ENCODE results near the gene RUFY1.
A peak's percentile ranks its signal among the peaks of the same experiment; 100 is the strongest.

Gene RUFY1

DNA sequence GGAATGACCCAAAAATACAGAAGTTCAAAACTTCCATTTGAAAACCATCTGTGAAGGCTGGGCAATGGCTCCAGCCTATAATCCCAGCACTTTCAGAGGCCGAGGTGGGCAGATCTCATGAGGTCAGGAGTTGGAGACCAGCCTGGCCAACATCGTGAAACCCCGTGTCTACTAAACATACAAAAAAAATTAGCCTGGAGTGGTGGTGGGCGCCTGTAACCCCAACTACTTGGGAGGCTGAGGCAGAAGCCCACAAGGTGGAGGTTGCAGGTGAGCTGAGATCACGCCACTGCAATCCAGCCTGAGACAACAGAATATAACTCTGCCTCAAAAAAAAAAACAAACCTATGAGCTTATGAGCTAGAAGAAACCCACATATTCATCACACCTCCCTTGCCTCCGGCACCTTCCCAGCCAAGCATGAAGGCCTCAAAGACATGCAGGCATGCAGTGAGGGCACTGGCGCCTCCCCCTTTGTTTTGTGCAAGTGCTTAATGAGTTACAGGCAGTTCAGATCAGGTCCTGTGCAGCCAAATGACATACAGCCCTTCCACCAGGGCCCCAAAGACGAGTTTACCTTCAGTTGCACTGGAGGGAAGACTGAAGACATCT is 63.2 kb downstream of the RUFY1 start:
- TF ChIP-seq CTCF (IDR thresholded peaks at IDR 0.05; ENCODE audit: low read depth, low read length), result no peak

GRCh38 chr5:179614745-179615144 is 64.4 kb downstream of the RUFY1 start:
- no peak for TF ChIP-seq CTCF (IDR thresholded peaks at IDR 0.05; ENCODE audit: low read depth, low read length)

More for the DNA sequence above, 63.2 kb downstream of the RUFY1 start:
- no peak overlapping the region for H3K4me3 ChIP-seq (ENCODE audit: low read depth, low read length)

GRCh38 chr5:179615203-179615602 is 64.8 kb downstream of the RUFY1 start:
- H3K4me3 ChIP-seq (ENCODE audit: low read depth, low read length), result no peak overlapping the region
- TF ChIP-seq CTCF (IDR thresholded peaks at IDR 0.05; ENCODE audit: low read depth, low read length), result no peak

More at GRCh38 chr5:179614745-179615144, 64.4 kb downstream of the RUFY1 start:
- no peak overlapping the region for H3K4me3 ChIP-seq (ENCODE audit: low read depth, low read length)

GRCh38 chr5:179616002-179616594 is 65.7 kb downstream of the RUFY1 start:
- TF ChIP-seq CTCF (IDR thresholded peaks at IDR 0.05; ENCODE audit: low read depth, low read length), result no peak
- no peak overlapping the region for H3K4me3 ChIP-seq (ENCODE audit: low read depth, low read length)

GRCh38 chr5:179617930-179618329 is 67.6 kb downstream of the RUFY1 start:
- TF ChIP-seq CTCF (IDR thresholded peaks at IDR 0.05; ENCODE audit: low read depth, low read length), result no peak
- H3K4me3 ChIP-seq (ENCODE audit: low read depth, low read length), result no peak overlapping the region

DNA sequence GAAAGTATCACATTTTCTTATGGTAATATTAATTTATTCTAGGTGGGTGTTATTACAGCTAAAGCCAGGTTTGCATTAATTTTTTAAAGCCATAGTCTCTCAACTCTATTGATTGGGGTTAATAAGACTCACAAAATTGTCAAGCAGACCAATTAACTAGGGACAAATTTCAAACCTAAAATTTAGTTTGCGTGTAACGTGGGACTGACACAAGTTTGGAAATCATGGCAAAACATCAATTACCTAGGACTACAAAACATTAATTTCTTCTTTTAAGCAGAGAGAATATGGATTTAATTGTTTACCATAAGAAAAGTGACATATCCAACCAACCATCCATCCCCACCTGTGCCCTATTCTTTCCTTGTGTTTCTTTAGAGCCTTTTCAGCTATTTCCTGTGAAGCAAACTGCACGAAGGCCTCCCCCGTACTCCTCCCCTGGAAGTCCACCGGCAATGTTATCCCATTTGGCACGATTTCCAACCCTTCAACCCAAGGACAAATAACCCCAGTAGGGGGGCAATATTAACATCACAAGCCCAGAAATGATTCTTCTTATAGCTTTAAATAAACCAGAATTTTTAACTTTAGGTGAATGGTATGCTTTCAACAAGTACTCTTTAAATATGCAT is 68.7 kb downstream of the RUFY1 start:
- no peak for TF ChIP-seq CTCF (IDR thresholded peaks at IDR 0.05; ENCODE audit: low read depth, low read length)
- peak overlapping the region; percentile 80; the same call in 1 of the 2 replicates for H3K4me3 ChIP-seq (ENCODE audit: low read depth, low read length)

DNA sequence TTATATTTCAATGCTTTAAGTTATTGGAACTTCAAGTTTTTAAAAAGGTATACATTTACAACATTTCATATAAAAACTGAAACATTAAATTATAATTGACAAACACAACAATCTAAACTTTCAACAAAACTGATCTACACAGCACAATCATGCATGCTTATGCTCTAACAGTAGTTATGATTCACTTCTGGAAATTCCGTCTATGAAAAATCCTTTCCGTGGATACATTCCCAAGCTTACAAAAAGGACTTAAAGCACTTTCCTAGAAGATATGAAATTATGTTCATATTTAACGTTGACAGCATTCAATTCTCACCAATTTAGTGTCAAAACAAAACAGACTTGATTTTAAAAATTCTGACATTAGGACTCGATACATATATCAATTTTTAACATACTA is 69.4 kb downstream of the RUFY1 start:
- peak overlapping the region; percentile 80 for H3K4me3 ChIP-seq (ENCODE audit: low read depth, low read length)
- no peak for TF ChIP-seq CTCF (IDR thresholded peaks at IDR 0.05; ENCODE audit: low read depth, low read length)

Data from WI38 (cell line).